Hematopoietic multipotent progenitor cell treated with erythropoietin and hydrocortisone succinate and interleukin-3 and kit ligand, for 6 days (in vitro differentiated cells): ENCODE measurements around the gene EIF5.

Experiments used
- DNase-seq: peaks from one replicate; pipeline ENCODE4 v3.0.0-alpha.2; 2015

EIF5 gene

DNA sequence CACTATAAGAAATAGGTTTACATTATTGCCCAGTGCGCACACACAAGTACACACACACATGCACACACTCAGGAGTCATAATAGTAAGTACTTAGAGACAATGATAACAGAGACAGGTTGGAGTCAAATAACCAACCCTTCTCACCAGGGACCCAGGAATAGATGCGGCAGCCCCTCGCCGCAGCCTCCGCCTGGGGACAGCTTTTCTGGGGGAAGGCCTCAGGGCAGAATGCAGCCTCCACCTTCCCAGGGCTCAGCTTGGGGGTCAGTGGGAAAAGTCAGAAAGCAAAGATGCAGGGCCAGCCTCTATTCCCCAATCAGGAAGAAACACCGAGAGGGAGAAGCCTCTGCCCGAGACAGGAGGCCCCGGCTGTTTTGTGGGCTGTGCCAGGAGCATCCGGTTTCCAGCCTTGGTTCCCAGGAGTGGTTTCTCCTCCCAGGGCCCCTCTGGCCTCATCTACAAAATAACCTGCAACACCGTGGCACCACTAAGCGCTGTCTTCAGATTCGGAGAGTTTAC, 23.4 kb upstream of the EIF5 start:
- DNase-seq, result no peak

GRCh38 chr14:103311171-103311997, 22.7 kb upstream of the EIF5 start:
- no peak for DNase-seq

- no peak for DNase-seq
These were observed 21.9 kb upstream of the EIF5 start for GRCh38 chr14:103312006-103312635.

DNA sequence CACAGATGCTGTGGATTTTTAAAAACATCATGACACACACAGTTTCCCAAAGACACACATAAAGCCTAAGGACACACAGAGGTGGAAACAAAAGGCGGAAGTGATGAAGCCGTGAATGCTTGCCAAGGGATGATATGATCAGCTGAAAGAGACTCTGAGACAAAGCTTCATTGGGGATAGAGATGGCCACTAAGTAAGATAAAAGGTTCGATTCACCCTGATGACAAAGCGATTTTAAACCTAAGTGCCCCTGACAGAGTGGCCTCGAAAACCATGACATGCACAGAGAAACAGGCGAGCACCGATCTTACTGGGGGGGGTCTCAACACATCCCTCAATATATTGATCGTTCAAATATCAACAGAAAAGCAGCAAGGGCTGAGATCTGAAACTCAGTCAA, 20.3 kb upstream of the EIF5 start:
- DNase-seq, result peak; percentile 80

DNA sequence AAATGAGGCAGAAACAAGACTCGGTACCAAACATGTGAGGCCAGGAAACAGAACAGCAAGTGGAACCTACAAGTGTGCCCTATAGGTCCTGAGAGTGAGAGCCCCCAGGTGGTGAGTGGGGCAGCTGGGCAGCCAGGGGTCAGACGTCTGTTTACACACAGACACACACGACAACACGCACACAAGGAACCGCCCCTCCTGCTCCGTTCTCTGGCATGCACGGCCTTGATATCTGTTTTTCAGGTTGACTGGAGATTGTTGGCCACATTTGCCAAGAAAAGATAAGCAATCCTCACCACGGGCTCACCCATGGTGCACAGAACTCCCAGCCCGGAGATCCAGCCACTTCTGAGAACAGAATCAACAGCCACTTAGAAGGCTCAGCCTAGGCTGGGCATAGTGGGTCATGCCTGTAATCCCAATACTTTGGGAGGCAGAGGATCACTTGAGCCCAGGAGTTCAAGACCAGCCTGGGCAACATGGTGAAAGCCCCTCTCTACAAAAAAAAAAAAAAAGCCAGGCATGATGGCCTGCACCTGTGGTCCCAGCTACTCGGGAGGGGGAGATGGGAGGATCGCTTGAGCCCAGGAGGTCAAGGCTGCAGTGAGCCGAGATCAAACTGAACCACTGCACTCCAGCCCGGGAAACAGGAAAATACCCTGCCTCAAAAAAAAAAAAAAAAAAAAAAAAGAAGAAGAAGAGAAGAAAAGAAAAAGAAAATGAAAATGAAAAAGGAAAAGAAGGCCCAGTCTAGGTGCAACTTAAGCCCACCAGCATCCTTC, 19.4 kb upstream of the EIF5 start:
- DNase-seq, result peak; percentile 97

GRCh38 chr14:103315351-103315911, 18.6 kb upstream of the EIF5 start:
- DNase-seq, result peak; percentile 44

GRCh38 chr14:103315941-103316340, 18.1 kb upstream of the EIF5 start:
- no peak for DNase-seq

DNA sequence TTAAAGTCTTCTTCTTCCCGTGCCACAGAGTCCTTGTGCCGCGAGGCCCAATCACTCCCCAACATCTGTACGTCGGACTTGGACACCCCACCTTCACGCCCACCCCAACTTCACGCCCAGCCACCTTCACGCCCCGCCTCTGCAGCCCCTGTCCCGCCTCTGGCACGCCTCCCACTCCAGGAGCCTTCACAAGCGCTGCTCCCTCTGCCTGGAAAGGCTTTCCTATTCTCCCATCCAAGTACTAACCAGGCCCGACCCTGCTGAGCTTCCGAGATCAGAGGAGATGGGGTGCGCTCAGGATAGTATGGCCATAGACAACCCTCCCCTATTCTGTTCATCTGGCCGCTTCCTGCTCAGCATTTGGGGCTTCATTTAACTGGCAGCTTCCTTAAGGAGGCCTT, 17.3 kb upstream of the EIF5 start:
- peak; percentile 48 for DNase-seq

DNA sequence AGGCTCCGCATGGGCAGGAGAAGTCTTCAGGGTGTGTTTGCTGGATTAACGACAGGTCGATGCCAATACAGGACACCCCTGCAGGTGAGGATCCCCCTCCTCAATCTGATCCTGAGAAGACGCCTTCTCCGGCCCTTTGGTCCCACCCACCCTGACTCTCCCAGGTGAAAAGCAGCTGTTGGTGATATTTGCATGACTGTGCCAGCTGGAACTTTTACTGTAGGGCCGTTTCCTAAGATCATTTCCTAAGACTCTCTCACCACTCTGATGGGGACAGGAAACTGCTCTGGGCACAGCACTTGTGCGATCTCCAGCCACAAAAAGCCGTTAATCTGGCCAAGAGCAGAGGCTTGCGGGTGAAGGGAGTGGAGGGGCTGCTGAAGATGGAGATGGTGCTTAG, 16.8 kb upstream of the EIF5 start:
- DNase-seq, result peak; percentile 82

- DNase-seq, result peak; percentile 33
These were observed 16.0 kb upstream of the EIF5 start for GRCh38 chr14:103317976-103318580.

GRCh38 chr14:103318750-103319419, 15.2 kb upstream of the EIF5 start:
- DNase-seq, result no peak

DNA sequence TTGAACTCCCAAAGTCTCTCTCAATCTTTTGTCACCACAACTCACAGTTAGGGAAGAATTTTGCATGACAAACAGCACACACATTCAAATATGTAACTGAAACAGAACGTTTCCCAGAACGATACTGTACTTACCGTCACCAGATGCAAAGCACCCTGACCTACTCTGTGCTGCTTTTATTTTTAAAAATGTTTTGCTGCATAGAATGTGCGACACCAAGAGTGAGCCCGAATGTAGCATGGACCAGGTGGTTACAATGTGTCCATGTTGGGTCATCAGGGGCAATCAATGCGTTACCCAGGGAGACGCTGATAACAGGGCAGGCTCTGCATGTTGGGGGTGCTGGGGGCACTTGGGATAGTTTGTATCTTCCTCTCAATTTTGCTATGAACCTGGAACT, 14.6 kb upstream of the EIF5 start:
- DNase-seq, result no peak

GRCh38 chr14:103326078-103326477, 8.0 kb upstream of the EIF5 start:
- no peak for DNase-seq

DNA sequence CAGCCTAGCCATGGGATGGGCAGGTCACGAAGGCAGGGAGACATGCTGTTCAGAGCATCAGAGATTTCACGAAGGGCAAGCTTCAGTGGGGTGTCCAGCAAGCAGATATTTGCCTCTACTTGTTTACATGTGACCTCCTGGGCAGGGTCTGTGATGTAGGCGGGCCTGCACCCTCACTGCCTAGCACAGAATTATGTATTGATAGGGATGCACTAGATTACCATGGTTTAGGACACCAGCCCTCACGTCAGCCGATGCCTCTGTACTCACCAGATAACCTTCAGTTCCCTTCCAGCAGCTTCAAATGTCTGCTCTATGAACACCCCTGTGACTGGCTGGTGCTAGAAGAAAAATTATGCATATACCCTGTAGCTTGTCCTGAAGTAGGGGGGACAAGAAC, 5.1 kb upstream of the EIF5 start:
- peak; percentile 70 for DNase-seq

DNA sequence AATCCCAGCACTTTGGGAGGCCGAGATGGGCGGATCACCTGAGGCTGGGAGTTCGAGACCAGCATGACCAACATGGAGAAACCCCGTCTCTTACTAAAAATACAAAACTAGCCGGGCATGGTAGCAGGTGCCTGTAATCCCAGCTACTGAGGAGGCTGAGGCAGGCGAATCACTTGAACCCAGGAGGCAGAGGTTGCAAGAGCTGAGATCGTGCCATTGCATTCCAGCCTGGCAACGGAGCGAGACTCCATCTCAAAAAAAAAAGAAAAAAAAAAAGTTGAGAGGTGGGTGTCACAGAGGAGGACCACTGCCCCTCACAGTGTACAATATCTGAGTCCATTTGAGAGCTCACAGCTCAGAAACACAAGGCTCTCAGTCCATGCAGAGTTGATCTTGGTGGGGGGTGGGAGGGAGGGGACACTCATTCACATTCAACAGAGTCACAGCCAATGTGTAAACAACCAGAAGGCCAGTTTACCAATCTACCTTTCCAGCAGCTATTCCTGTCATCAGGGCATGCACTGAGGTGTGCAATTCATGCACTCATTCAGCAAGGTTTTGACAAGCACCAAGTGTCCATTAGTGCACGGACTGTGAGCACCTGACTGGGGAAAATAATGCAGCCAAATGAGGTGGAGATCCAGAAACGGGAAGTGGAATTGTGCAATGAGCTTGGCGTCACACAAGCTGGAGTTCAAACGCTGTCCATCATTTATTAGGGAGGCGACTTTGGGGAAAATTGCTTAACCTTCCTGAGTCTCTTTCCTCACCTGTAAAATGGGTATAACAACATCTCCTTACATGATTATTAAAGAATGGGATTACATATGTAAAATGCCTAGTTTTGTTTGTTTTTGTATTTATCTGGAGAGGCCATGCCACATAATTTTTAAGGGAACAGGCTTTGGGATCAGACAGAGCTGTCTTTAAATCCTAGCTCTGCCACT, 4.4 kb upstream of the EIF5 start:
- peak; percentile 61 for DNase-seq

- DNase-seq, result no peak
These were observed 3.5 kb upstream of the EIF5 start for GRCh38 chr14:103330536-103330935.

- peak; percentile 72 for DNase-seq
These were observed 1.7 kb upstream of the EIF5 start for GRCh38 chr14:103332143-103332919.

DNA sequence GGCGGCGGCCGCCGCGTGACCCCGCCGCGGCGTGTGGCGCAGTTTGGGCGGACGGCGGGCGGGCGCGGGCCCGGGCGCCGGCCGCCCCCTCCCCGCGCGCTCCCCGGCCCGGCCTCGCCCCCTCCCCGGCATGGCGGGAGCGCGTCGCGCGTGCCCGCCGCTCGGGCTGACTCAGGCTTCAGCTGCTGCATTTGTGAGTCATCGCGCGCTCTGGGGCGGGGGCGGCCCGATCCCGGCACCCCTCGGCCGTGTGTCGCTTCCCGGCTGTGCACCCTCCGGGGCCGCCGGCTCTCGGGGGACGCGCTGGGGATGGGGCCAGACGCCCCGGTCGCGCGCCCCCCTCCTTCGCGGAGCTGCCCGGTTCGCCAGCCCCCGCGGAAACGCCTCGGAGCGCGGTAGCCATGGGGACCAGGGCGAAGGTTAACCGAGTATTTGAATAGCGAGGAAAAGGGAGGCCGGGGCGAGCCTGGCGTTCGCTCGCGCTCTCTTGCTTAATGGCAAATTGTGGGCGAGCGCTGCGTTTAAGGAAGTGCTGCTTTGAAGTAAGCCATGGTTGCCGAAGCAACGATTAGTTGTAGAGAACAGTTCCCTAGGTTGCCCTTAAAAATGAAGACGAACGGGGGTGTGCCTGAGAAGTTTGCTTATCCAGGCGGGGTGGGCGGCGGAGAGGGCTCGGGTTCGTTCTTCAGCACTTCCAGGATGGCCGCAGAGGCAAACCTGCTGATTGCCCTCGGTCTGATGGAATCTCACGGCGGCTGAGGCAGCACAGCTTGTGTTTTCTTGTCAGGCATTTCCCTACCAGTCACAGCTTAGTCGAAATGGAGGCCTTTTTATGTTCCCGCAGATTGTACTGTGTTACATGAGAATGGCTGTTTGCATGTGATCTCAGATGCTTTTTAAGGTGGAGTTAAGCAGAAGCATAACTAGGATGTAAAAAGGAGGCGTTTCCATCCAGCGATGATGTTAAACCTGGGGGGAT, 896 bp downstream of the EIF5 start:
- peak; percentile 73 for DNase-seq

- no peak for DNase-seq
These were observed 2.2 kb downstream of the EIF5 start for GRCh38 chr14:103336191-103336590.
